ENCODE measurements around the gene ACER2. TPM values are rescaled to one million over a fixed set of nuclear protein-coding genes. Genes with fewer than 3 reads are reported as not detected.

Gene ACER2
- total RNA-seq, 1 experiment from 2014 or later = 9.6 TPM

DNA sequence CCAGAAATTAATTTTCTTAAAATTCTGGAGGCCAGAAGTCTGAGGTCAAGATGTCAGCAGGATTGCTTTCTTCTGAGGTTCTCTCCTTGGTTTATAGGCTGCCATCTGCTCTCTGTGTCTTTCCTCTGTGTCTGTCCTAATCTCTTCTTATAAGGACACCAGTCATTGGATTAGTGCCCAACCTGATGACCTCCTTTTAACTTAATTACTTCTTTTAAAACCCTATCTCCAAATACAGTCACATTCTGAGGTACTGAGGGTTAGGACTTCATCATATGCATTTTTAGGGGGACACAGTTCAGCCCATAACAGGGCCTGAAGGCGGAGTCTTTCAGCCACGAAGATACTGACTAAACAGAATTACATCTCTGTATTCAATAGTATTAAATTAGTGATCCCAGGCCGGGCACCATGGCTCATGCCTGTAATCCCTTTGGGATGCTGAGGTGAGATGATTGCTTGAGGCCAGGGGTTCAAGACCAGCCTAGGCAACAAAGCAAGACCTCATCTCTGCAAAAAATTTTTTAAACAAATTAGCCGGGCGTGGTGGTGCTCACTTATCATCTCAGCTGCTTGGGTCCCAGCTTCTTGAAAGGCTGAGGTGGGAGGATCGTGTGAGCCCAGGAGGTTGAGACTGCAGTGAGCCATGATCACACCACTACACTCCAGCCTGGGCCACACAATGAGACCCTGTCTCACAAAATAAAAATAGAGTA lies 22.9 kb upstream of the ACER2 start:
- Mint-ChIP-seq H3K4me1 (peaks cover 4 to 5% of the 10 kb centered on the region in 2 experiments), H3K9me3 (no peaks in the 10 kb centered on the region; a peak in 1 of 5 replicates), H3K36me3 (ENCODE audit: insufficient read depth in 1 of 3, low read depth in 3 of 3) (no peaks in the 10 kb centered on the region), H3K27ac (no peak overlapping the region), H3K4me3 (no peak overlapping the region), H3K27me3 (ENCODE audit: low read depth) (no peaks in the 10 kb centered on the region)
- Histone ChIP-seq H3K4me1 (ENCODE audit: insufficient read depth, low read length) (peaks cover 2% of the 10 kb centered on the region; the same call in 1 of the 2 replicates), H2AFZ (ENCODE audit: low read length) (no peak overlapping the region), H4K20me1 (ENCODE audit: control insufficient read depth, insufficient read depth, insufficient read length) (no peaks in the 10 kb centered on the region), H3K79me1 (ENCODE audit: insufficient read depth, low read depth, low read length, poor library complexity, severe bottlenecking) (no peaks in the 10 kb centered on the region), H3K23ac (ENCODE audit: insufficient read length, low read depth, low read length) (no peak overlapping the region), H3K27ac (ENCODE audit: insufficient read length, low read depth, low read length) (no peak overlapping the region), H2BK120ac (ENCODE audit: low read depth, low read length, poor library complexity, severe bottlenecking) (no peak overlapping the region), H3K56ac (ENCODE audit: insufficient read length, low read depth, low read length) (no peak overlapping the region), H2BK20ac (ENCODE audit: low read depth, low read length, poor library complexity, severe bottlenecking) (no peak overlapping the region), H4K8ac (replicated peaks; ENCODE audit: insufficient read length, low read depth, low read length) (no peak overlapping the region), H3K23me2 (ENCODE audit: insufficient read length, low read depth, low read length, poor library complexity, severe bottlenecking) (no peaks in the 10 kb centered on the region), H2BK5ac (ENCODE audit: insufficient read length, low read length) (no peak overlapping the region), H3K4ac (ENCODE audit: low read depth, low read length) (no peak overlapping the region), H3K14ac (ENCODE audit: insufficient read depth, low read length) (no peak overlapping the region), H3K27me3 (ENCODE audit: insufficient read depth, low read length) (no peaks in the 10 kb centered on the region), H2BK12ac (ENCODE audit: insufficient read length, low read depth, low read length) (no peak overlapping the region), H3K4me2 (ENCODE audit: insufficient read depth, insufficient read length, low read length) (no peak overlapping the region), H3K9me3 (ENCODE audit: control insufficient read depth, low read depth, low read length) (no peaks in the 10 kb centered on the region), H3K9ac (ENCODE audit: extremely low read depth, insufficient read length, low read length) (no peak overlapping the region), H4K5ac (ENCODE audit: insufficient read length, low read depth, low read length) (no peak overlapping the region), H4K91ac (ENCODE audit: insufficient read length, low read depth, low read length) (no peak overlapping the region), H3T11ph (ENCODE audit: low read length) (no peak overlapping the region), H3K79me2 (ENCODE audit: insufficient read depth, low read length) (no peaks in the 10 kb centered on the region), H3K18ac (ENCODE audit: insufficient read length, low read depth, low read length) (no peak overlapping the region), H2AK5ac (ENCODE audit: insufficient read length, low read length) (no peak overlapping the region), H2BK15ac (ENCODE audit: low read depth, low read length) (no peak overlapping the region)
- DNase-seq = no peak
- no CpG with 5 or more reads among the region's 6 CpGs for WGBS (ENCODE audit: extremely low coverage, insufficient read length, low lambda C conversion rate)
- TF ChIP-seq, protein P1, sequence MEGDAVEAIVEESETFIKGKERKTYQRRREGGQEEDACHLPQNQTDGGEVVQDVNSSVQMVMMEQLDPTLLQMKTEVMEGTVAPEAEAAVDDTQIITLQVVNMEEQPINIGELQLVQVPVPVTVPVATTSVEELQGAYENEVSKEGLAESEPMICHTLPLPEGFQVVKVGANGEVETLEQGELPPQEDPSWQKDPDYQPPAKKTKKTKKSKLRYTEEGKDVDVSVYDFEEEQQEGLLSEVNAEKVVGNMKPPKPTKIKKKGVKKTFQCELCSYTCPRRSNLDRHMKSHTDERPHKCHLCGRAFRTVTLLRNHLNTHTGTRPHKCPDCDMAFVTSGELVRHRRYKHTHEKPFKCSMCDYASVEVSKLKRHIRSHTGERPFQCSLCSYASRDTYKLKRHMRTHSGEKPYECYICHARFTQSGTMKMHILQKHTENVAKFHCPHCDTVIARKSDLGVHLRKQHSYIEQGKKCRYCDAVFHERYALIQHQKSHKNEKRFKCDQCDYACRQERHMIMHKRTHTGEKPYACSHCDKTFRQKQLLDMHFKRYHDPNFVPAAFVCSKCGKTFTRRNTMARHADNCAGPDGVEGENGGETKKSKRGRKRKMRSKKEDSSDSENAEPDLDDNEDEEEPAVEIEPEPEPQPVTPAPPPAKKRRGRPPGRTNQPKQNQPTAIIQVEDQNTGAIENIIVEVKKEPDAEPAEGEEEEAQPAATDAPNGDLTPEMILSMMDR (conservative IDR thresholded peaks at IDR 0.05) = no peak

Measured in H9 (cell line).